Measurements from ENCODE around the gene TEAD1.

- no peak for TF ChIP-seq POLR2A (IDR thresholded peaks at IDR 0.05)
- TF ChIP-seq, protein P1, sequence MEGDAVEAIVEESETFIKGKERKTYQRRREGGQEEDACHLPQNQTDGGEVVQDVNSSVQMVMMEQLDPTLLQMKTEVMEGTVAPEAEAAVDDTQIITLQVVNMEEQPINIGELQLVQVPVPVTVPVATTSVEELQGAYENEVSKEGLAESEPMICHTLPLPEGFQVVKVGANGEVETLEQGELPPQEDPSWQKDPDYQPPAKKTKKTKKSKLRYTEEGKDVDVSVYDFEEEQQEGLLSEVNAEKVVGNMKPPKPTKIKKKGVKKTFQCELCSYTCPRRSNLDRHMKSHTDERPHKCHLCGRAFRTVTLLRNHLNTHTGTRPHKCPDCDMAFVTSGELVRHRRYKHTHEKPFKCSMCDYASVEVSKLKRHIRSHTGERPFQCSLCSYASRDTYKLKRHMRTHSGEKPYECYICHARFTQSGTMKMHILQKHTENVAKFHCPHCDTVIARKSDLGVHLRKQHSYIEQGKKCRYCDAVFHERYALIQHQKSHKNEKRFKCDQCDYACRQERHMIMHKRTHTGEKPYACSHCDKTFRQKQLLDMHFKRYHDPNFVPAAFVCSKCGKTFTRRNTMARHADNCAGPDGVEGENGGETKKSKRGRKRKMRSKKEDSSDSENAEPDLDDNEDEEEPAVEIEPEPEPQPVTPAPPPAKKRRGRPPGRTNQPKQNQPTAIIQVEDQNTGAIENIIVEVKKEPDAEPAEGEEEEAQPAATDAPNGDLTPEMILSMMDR (IDR thresholded peaks at IDR 0.05), result no peak
Observed at GRCh38 chr11:12640926-12641849, 33.0 kb upstream of the TEAD1 start.
